Measurements from ENCODE around the gene GULP1.

Gene GULP1

GRCh38 chr2:188414411-188414810 is 122.7 kb downstream of the GULP1 start:
- H3K9me3 ChIP-seq, result no peaks in the 10 kb centered on the region
- peaks cover 0 to 18% (median 2%) of the 10 kb centered on the region in 4 donors for H3K4me1 ChIP-seq
- TF ChIP-seq CTCF (IDR thresholded peaks at IDR 0.05), result no peak
- no peaks in the 10 kb centered on the region for H3K27me3 ChIP-seq
- no peak overlapping the region for H3K27ac ChIP-seq
- H3K4me3 ChIP-seq, result no peak overlapping the region
- no peaks in the 10 kb centered on the region for H3K36me3 ChIP-seq
- intact Hi-C loops (cut with DNase I; ENCODE audit: low total_unique reads), result no loop called here
- no peak for DNase-seq

GRCh38 chr2:188414869-188415753 is 123.4 kb downstream of the GULP1 start:
- peaks cover 0 to 18% (median 2%) of the 10 kb centered on the region in 4 donors for H3K4me1 ChIP-seq
- H3K27ac ChIP-seq, result no peak overlapping the region
- no peaks in the 10 kb centered on the region for H3K9me3 ChIP-seq
- no peaks in the 10 kb centered on the region for H3K36me3 ChIP-seq
- intact Hi-C loops (cut with DNase I; ENCODE audit: low total_unique reads), result no loop called here
- no peak overlapping the region for H3K4me3 ChIP-seq
- no peak for TF ChIP-seq CTCF (IDR thresholded peaks at IDR 0.05)
- no peak for DNase-seq
- H3K27me3 ChIP-seq, result no peaks in the 10 kb centered on the region

GRCh38 chr2:188415754-188416083 is 124.0 kb downstream of the GULP1 start:
- Histone ChIP-seq H3K27ac (no peak overlapping the region), H3K36me3 (no peaks in the 10 kb centered on the region), H3K27me3 (no peaks in the 10 kb centered on the region), H3K4me3 (no peak overlapping the region), H3K4me1 (peaks cover 0 to 18% (median 2%) of the 10 kb centered on the region in 4 donors), H3K9me3 (no peaks in the 10 kb centered on the region)
- intact Hi-C loops (cut with DNase I; ENCODE audit: low total_unique reads), result no loop called here
- TF ChIP-seq CTCF (IDR thresholded peaks at IDR 0.05), result no peak
- no peak for DNase-seq

GRCh38 chr2:188416367-188416766 is 124.7 kb downstream of the GULP1 start:
- TF ChIP-seq CTCF (IDR thresholded peaks at IDR 0.05), result no peak
- no peaks in the 10 kb centered on the region for H3K9me3 ChIP-seq
- intact Hi-C loops (cut with DNase I; ENCODE audit: low total_unique reads), result no loop called here
- H3K27ac ChIP-seq, result no peak overlapping the region
- DNase-seq, result no peak
- H3K4me1 ChIP-seq, result peaks cover 0 to 18% (median 2%) of the 10 kb centered on the region in 4 donors
- no peak overlapping the region for H3K4me3 ChIP-seq
- H3K27me3 ChIP-seq, result no peaks in the 10 kb centered on the region
- no peaks in the 10 kb centered on the region for H3K36me3 ChIP-seq

GRCh38 chr2:188422726-188423125 is 131.1 kb downstream of the GULP1 start:
- DNase-seq, result no peak
- H3K27me3 ChIP-seq, result no peaks in the 10 kb centered on the region
- no peak overlapping the region for H3K27ac ChIP-seq
- H3K36me3 ChIP-seq, result no peaks in the 10 kb centered on the region
- no peak for TF ChIP-seq CTCF (IDR thresholded peaks at IDR 0.05)
- H3K4me1 ChIP-seq, result no peaks in the 10 kb centered on the region
- intact Hi-C loops (cut with DNase I; ENCODE audit: low total_unique reads), result no loop called here
- no peak overlapping the region for H3K4me3 ChIP-seq
- H3K9me3 ChIP-seq, result no peaks in the 10 kb centered on the region

Measured in tibial artery (tissue), 4 donors.